ENCODE measurements around the gene CCDC6. TPM values are rescaled to one million over a fixed set of nuclear protein-coding genes. Genes with fewer than 3 reads are reported as not detected.
"Not testable (repeated sequence)": the region's sequence is repeated elsewhere in the genome, so short reads cannot be mapped to it uniquely, and the experiment has no call there.

CCDC6 gene
- total RNA-seq, 1 donor from 2014 or later, result 31.0 TPM

- no peak for DNase-seq (ENCODE audit: extremely low read depth, low read depth, low spot score)
These were observed 88.6 kb downstream of the CCDC6 start for GRCh38 chr10:59817773-59818172.

GRCh38 chr10:59814878-59815277 lies 91.5 kb downstream of the CCDC6 start:
- DNase-seq (ENCODE audit: extremely low read depth, low read depth, low spot score), result no peak

- DNase-seq (ENCODE audit: extremely low read depth, low read depth, low spot score), result no peak
These were observed 93.7 kb downstream of the CCDC6 start for GRCh38 chr10:59812519-59813122.

- no peak for DNase-seq (ENCODE audit: extremely low read depth, low read depth, low spot score)
These were observed 96.7 kb downstream of the CCDC6 start for GRCh38 chr10:59809644-59809974.

GRCh38 chr10:59808896-59809643 lies 97.3 kb downstream of the CCDC6 start:
- peak; percentile 39 for DNase-seq (ENCODE audit: extremely low read depth, low read depth, low spot score)

- no peak for DNase-seq (ENCODE audit: extremely low read depth, low read depth, low spot score)
These were observed 98.4 kb downstream of the CCDC6 start for GRCh38 chr10:59807629-59808620.

GRCh38 chr10:59805014-59805413 lies 101.3 kb downstream of the CCDC6 start:
- no peak for DNase-seq (ENCODE audit: extremely low read depth, low read depth, low spot score)

- DNase-seq (ENCODE audit: extremely low read depth, low read depth, low spot score), result no peak
These were observed 102.1 kb downstream of the CCDC6 start for GRCh38 chr10:59804220-59804619.

GRCh38 chr10:59803714-59804113 lies 102.6 kb downstream of the CCDC6 start:
- no peak for DNase-seq (ENCODE audit: extremely low read depth, low read depth, low spot score)

GRCh38 chr10:59801171-59801570 lies 105.2 kb downstream of the CCDC6 start:
- DNase-seq (ENCODE audit: extremely low read depth, low read depth, low spot score), result no peak

- DNase-seq (ENCODE audit: extremely low read depth, low read depth, low spot score), result no peak
These were observed 106.9 kb downstream of the CCDC6 start for GRCh38 chr10:59799421-59799820.

GRCh38 chr10:59793919-59794318 lies 112.4 kb downstream of the CCDC6 start:
- peak; percentile 27 for DNase-seq (ENCODE audit: extremely low read depth, low read depth, low spot score)

- DNase-seq (ENCODE audit: extremely low read depth, low read depth, low spot score), result no peak
These were observed 113.5 kb downstream of the CCDC6 start for GRCh38 chr10:59792812-59793211.

GRCh38 chr10:59791601-59792000 lies 114.8 kb downstream of the CCDC6 start:
- DNase-seq (ENCODE audit: extremely low read depth, low read depth, low spot score), result no peak

GRCh38 chr10:59790080-59790479 lies 116.3 kb downstream of the CCDC6 start:
- not testable (repeated sequence) for DNase-seq (ENCODE audit: extremely low read depth, low read depth, low spot score)

- not testable (repeated sequence) for DNase-seq (ENCODE audit: extremely low read depth, low read depth, low spot score)
These were observed 117.4 kb downstream of the CCDC6 start for GRCh38 chr10:59788914-59789313.

- not testable (repeated sequence) for DNase-seq (ENCODE audit: extremely low read depth, low read depth, low spot score)
These were observed 119.3 kb downstream of the CCDC6 start for GRCh38 chr10:59787032-59787431.

- not testable (repeated sequence) for DNase-seq (ENCODE audit: extremely low read depth, low read depth, low spot score)
These were observed 120.9 kb downstream of the CCDC6 start for GRCh38 chr10:59785476-59785875.

- no peak for DNase-seq (ENCODE audit: extremely low read depth, low read depth, low spot score)
These were observed 124.8 kb downstream of the CCDC6 start for GRCh38 chr10:59781511-59781910.

- DNase-seq (ENCODE audit: extremely low read depth, low read depth, low spot score), result no peak
These were observed 126.4 kb downstream of the CCDC6 start for GRCh38 chr10:59779756-59780533.

- no peak for DNase-seq (ENCODE audit: extremely low read depth, low read depth, low spot score)
These were observed 131.9 kb downstream of the CCDC6 start for GRCh38 chr10:59774451-59774850.

Measured in glomerular endothelial cell (primary cell).